ENCODE results near the gene GRAMD1B. TPM values are rescaled to one million over a fixed set of nuclear protein-coding genes. Genes with fewer than 3 reads are reported as not detected.

Gene GRAMD1B
- total RNA-seq (2014; rRNA removed), result 82.1 and 110 TPM in 2 replicates
- Bru-seq, nascent RNA, result percentile 92 among the genes with signal in this experiment
- BruChase-seq, experiment 1, labeled RNA remaining after a 6-hour chase, result percentile 88 among the genes with signal in this experiment
- percentile 84 among the genes with signal in this experiment for BruChase-seq, experiment 2, labeled RNA remaining after a 2-hour chase
- long read RNA-seq, transcript GRAMD1B-214 (20 exons, 2,814 nt), result major isoform, 10 of 67 reads
- long read RNA-seq, partial matches to known transcripts, result 11 of 67 reads
- long read RNA-seq, other reads (novel, unspliced or antisense), result 41 of 67 reads

- ATAC-seq (peak; percentile 68), DNase-seq (peak; percentile 81)
- CTCF ChIA-PET, result interaction anchor here (1.1 kb wide), 1 partner anchor 23 kb away, joined by 4 read pairs; no protein-coding TSS in a partner anchor
- peaks cover 43% of the 10 kb centered on the region for H3K4me1 ChIP-seq (ENCODE audit: insufficient read depth, low read length)
- POLR2A ChIA-PET (ENCODE audit: unreplicated experiment), result no interaction called here
- no TSS peak for BruUV-seq (replicated peaks)
- TF ChIP-seq CTCF (conservative IDR thresholded peaks at IDR 0.05; ENCODE audit: low read depth, low read length) (0 out of 2 replicates have a peak, but pooled peaks have one; percentile 22), EZH2 (IDR thresholded peaks at IDR 0.05; ENCODE audit: low read length, unreplicated experiment) (no peak)
- peaks cover 4% of the 10 kb centered on the region for H3F3A ChIP-seq (ENCODE audit: low read length, unreplicated experiment)
- H3K9ac ChIP-seq (ENCODE audit: low read length), result peak within 1 kb of the TSS; percentile 98
- H3K9me3 ChIP-seq (ENCODE audit: low read length), result no peaks in the 10 kb centered on the region
- peaks cover 10% of the 10 kb centered on the region; the same call in 1 of the 2 replicates for H4K20me1 ChIP-seq (ENCODE audit: low read length)
- H3K4me3 ChIP-seq (ENCODE audit: low read length), result peak within 1 kb of the TSS; percentile 88
- H2AFZ ChIP-seq (ENCODE audit: low read length), result peak within 1 kb of the TSS; percentile 67
- intact Hi-C loops (cut with micrococcal nuclease), result no loop called here
- no peaks in the 10 kb centered on the region for H3K27me3 ChIP-seq (ENCODE audit: low read length)
- peak within 1 kb of the TSS; percentile 83 for H3K4me2 ChIP-seq (ENCODE audit: low read length)
- H3K27ac ChIP-seq (ENCODE audit: low read length), result peak within 1 kb of the TSS; percentile 91
- H3K9me2 ChIP-seq (replicated peaks; ENCODE audit: low read length), result no peaks in the 10 kb centered on the region
- peaks cover 50% of the 10 kb centered on the region for H3K79me2 ChIP-seq (ENCODE audit: low read length)
- 0 out of 2 replicates have a peak, but pooled peaks cover 2% of the 10 kb centered on the region for H3K36me3 ChIP-seq (ENCODE audit: low read depth, low read length)
These were observed at the start of gene GRAMD1B for GRCh38 chr11:123429913-123430720. GRAMD1B (plus strand) TSS chr11:123430269; CDS start chr11:123430793, 524 bp downstream.

GRCh38 chr11:123381149-123381548 is 48.9 kb upstream of the GRAMD1B start:
- CTCF ChIA-PET, result no interaction called here

More at GRCh38 chr11:123381149-123381548, 48.9 kb upstream of the GRAMD1B start:
- DNase-seq (no peak), ATAC-seq (no peak)
- no peaks in the 10 kb centered on the region for H3K9me3 ChIP-seq (ENCODE audit: low read length)
- H3K4me1 ChIP-seq (ENCODE audit: insufficient read depth, low read length), result no peaks in the 10 kb centered on the region
- TF ChIP-seq EZH2phosphoT487 (IDR thresholded peaks at IDR 0.05; ENCODE audit: borderline replicate concordance, low read length), result no peak
- TF ChIP-seq CTCF (conservative IDR thresholded peaks at IDR 0.05; ENCODE audit: low read depth, low read length), result no peak
- no peak for TF ChIP-seq EZH2 (IDR thresholded peaks at IDR 0.05; ENCODE audit: low read length, unreplicated experiment)
- no peaks in the 10 kb centered on the region for H3K36me3 ChIP-seq (ENCODE audit: low read depth, low read length)
- no peaks in the 10 kb centered on the region for H4K20me1 ChIP-seq (ENCODE audit: low read length)
- no peak overlapping the region for H3K27ac ChIP-seq (ENCODE audit: low read length)
- intact Hi-C loops (cut with micrococcal nuclease), result no loop called here
- no peak overlapping the region for H3K9ac ChIP-seq (ENCODE audit: low read length)
- H2AFZ ChIP-seq (ENCODE audit: low read length), result no peak overlapping the region
- no TSS peak for BruUV-seq (replicated peaks)
- no peaks in the 10 kb centered on the region for H3K79me2 ChIP-seq (ENCODE audit: low read length)
- no peaks in the 10 kb centered on the region for H3F3A ChIP-seq (ENCODE audit: low read length, unreplicated experiment)
- no peak overlapping the region for H3K4me3 ChIP-seq (ENCODE audit: low read length)
- POLR2A ChIA-PET (ENCODE audit: unreplicated experiment), result no interaction called here
- H3K4me2 ChIP-seq (ENCODE audit: low read length), result no peak overlapping the region
- peaks cover 61% of the 10 kb centered on the region for H3K27me3 ChIP-seq (ENCODE audit: low read length)
- no peaks in the 10 kb centered on the region for H3K9me2 ChIP-seq (replicated peaks; ENCODE audit: low read length)
